ENCODE measurements around the gene ZNF282. TPM values are rescaled to one million over a fixed set of nuclear protein-coding genes. Genes with fewer than 3 reads are reported as not detected.

The ZNF282 gene
- total RNA-seq: 10 to 100 TPM; 41.1 to 46.3 TPM

- H3K4me1 Mint-ChIP-seq: peaks cover 42% of the 10 kb centered on the region
- no peaks in the 10 kb centered on the region for H3K27me3 Mint-ChIP-seq
- ChIA-PET CTCF (interaction anchor here (0.6 to 4.4 kb wide), 31 partner anchors 8 to 1543 kb away, joined by 3 to 30 read pairs (median 4); partner anchors contain the start of genes ZNF398 and ZNF783), POLR2A (interaction anchor here (0.6 to 2.0 kb wide), 8 partner anchors 9 to 265 kb away, joined by 3 to 7 read pairs (median 4); partner anchors contain the start of genes ZNF398 and ZNF425)
- ATAC-seq (peak; percentile 91), DNase-seq (peak; percentile 89)
- H3K9me3 Mint-ChIP-seq (ENCODE audit: low read depth): no peaks in the 10 kb centered on the region
- intact Hi-C loops (cut with DNase I, micrococcal nuclease): loop anchor here (1.0 to 10.0 kb wide), 11 partner anchors 44 to 519 kb away; partner anchors contain the start of genes ZNF212 (in 1 of the 2), ZNF398 (in 1 of the 2), ZNF746 (in 1 of the 2) and ZNF783 (in 1 of the 2)
- peak within 1 kb of the TSS; percentile 94 for H3K27ac Mint-ChIP-seq
- H3K4me3 Mint-ChIP-seq: peak within 1 kb of the TSS; percentile 95
- peaks cover 34% of the 10 kb centered on the region for H3K36me3 Mint-ChIP-seq (ENCODE audit: low read depth)
These were observed at the start of gene ZNF282 for GRCh38 chr7:149195180-149196150. Gene ZNF282, plus strand, starts transcription at chr7:149195546. Its CDS starts 44 bp downstream, at chr7:149195590.

GRCh38 chr7:149147072-149147751 lies 48.1 kb upstream of the ZNF282 start, which contains the start of gene ZNF398:
Gene ZNF398, plus strand, starts transcription at chr7:149147453. Its CDS starts 290 bp downstream, at chr7:149147743.
- intact Hi-C loops (cut with DNase I, micrococcal nuclease): loop anchor here (1.0 to 5.0 kb wide), 16 partner anchors 21 to 475 kb away; partner anchors contain the start of genes PDIA4 (in 2 of the 2), ZNF425 (in 2 of the 2), ZNF783 (in 2 of the 2) and ZNF786 (in 2 of the 2)
- POLR2A ChIA-PET: interaction anchor here (0.6 to 2.1 kb wide), 5 partner anchors 20 to 60 kb away, joined by 3 to 11 read pairs (median 6); partner anchors contain the start of genes ZNF282 and ZNF425
- ATAC-seq: peak; percentile 71
- no peaks in the 10 kb centered on the region for H3K27me3 Mint-ChIP-seq
- peak within 1 kb of the TSS; percentile 99 for H3K27ac Mint-ChIP-seq
- peaks cover 18% of the 10 kb centered on the region for H3K36me3 Mint-ChIP-seq (ENCODE audit: low read depth)
- peak; percentile 87 for DNase-seq
- H3K4me1 Mint-ChIP-seq: peaks cover 34% of the 10 kb centered on the region
- peak within 1 kb of the TSS; percentile 98 for H3K4me3 Mint-ChIP-seq
- H3K9me3 Mint-ChIP-seq (ENCODE audit: low read depth): no peaks in the 10 kb centered on the region
- CTCF ChIA-PET: interaction anchor here (0.6 to 3.2 kb wide), 19 partner anchors 9 to 479 kb away, joined by 3 to 31 read pairs (median 4); partner anchors contain the start of genes ZNF282, ZNF425, ZNF777 and ZNF783

- Mint-ChIP-seq H3K27me3 (no peaks in the 10 kb centered on the region), H3K4me1 (peaks cover 34% of the 10 kb centered on the region), H3K4me3 (peak overlapping the region; percentile 98), H3K27ac (peak overlapping the region; percentile 63), H3K36me3 (ENCODE audit: low read depth) (peaks cover 18% of the 10 kb centered on the region), H3K9me3 (ENCODE audit: low read depth) (no peaks in the 10 kb centered on the region)
- CTCF ChIA-PET: interaction anchor here (0.6 to 3.2 kb wide), 13 partner anchors 9 to 314 kb away, joined by 3 to 31 read pairs (median 4); partner anchors contain the start of genes ZNF282, ZNF425, ZNF777 and ZNF783
- ATAC-seq: peak; percentile 40
- DNase-seq: peak; percentile 78
- intact Hi-C loops (cut with DNase I, micrococcal nuclease): loop anchor here (1.0 to 5.0 kb wide), 16 partner anchors 22 to 474 kb away; partner anchors contain the start of genes PDIA4 (in 2 of the 2), ZNF425 (in 2 of the 2), ZNF783 (in 2 of the 2) and ZNF786 (in 2 of the 2)
- POLR2A ChIA-PET: interaction anchor here (0.6 to 2.1 kb wide), 6 partner anchors 21 to 1607 kb away, joined by 3 to 11 read pairs (median 4); partner anchors contain the start of genes ZNF282 and ZNF425
These were observed 47.3 kb upstream of the ZNF282 start for GRCh38 chr7:149147752-149148653.

DNA sequence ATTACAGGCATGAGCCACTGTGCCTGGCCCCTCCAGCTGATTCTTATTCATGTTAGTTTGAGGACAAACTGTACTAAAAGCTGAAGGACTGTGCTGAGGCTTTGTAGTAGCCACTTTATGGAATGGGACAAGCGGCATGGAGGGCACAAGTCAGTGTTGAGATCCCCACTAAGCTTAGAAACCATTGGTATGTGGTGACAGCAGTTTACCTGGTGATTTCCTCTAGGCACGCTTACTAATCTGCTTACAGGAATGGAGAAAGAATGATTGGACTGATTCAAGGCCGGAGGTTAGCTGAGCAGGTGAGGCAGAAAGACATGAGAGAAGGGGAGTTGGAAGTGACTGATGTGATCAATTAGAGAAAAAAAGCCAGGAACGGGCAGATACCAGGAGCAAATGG lies 44.4 kb upstream of the ZNF282 start:
- Mint-ChIP-seq H3K9me3 (ENCODE audit: low read depth) (no peaks in the 10 kb centered on the region), H3K36me3 (ENCODE audit: low read depth) (peaks cover 29% of the 10 kb centered on the region), H3K4me3 (no peak overlapping the region), H3K27me3 (no peaks in the 10 kb centered on the region), H3K27ac (peak overlapping the region; percentile 16), H3K4me1 (peaks cover 24% of the 10 kb centered on the region)
- ATAC-seq: no peak
- POLR2A ChIA-PET: no interaction called here
- intact Hi-C loops (cut with DNase I, micrococcal nuclease): no loop called here
- CTCF ChIA-PET: interaction anchor here (0.5 to 1.0 kb wide), 3 partner anchors 10 to 163 kb away, joined by 3 to 5 read pairs (median 4); no protein-coding TSS in a partner anchor
- DNase-seq: no peak

GRCh38 chr7:149153346-149153745 lies 42.0 kb upstream of the ZNF282 start:
- Mint-ChIP-seq H3K9me3 (ENCODE audit: low read depth) (no peaks in the 10 kb centered on the region), H3K27me3 (no peaks in the 10 kb centered on the region), H3K4me1 (peaks cover 25% of the 10 kb centered on the region), H3K4me3 (no peak overlapping the region), H3K36me3 (ENCODE audit: low read depth) (peaks cover 37% of the 10 kb centered on the region), H3K27ac (no peak overlapping the region)
- no peak for DNase-seq
- CTCF ChIA-PET: interaction anchor here (1.1 kb wide), 1 partner anchor 27 kb away, joined by 8 read pairs; the partner anchor contains the start of gene ZNF425
- POLR2A ChIA-PET: no interaction called here
- intact Hi-C loops (cut with DNase I, micrococcal nuclease): no loop called here
- ATAC-seq: no peak

- Mint-ChIP-seq H3K36me3 (ENCODE audit: low read depth) (peaks cover 33% of the 10 kb centered on the region), H3K27me3 (no peaks in the 10 kb centered on the region), H3K27ac (no peak overlapping the region), H3K4me1 (peaks cover 19% of the 10 kb centered on the region), H3K9me3 (ENCODE audit: low read depth) (no peaks in the 10 kb centered on the region), H3K4me3 (no peak overlapping the region)
- intact Hi-C loops (cut with DNase I, micrococcal nuclease): no loop called here
- DNase-seq: no peak
- ATAC-seq: no peak
- CTCF ChIA-PET: no interaction called here
- POLR2A ChIA-PET: no interaction called here
These were observed 41.3 kb upstream of the ZNF282 start for GRCh38 chr7:149154056-149154455.

DNA sequence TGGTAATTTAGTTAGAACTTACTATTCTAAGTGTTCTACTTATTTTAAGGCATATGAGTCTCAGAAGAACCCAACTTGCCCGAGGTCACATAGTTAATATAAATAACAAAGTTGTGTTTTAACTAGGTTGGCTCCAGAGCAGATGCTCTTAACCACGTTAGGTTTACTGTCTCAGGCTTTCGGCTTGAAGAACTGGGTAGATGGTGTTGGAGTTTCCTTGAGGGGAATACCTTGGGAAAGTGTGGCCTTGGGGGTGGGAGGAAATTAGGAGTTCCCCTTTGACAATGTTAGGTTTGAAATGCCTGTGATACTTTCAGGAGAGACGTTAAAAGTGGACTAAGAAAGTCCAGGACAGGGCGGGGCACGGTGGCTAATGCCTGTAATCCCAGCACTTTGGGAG lies 38.4 kb upstream of the ZNF282 start:
- no peaks in the 10 kb centered on the region for H3K27me3 Mint-ChIP-seq
- no peaks in the 10 kb centered on the region for H3K9me3 Mint-ChIP-seq (ENCODE audit: low read depth)
- DNase-seq: no peak
- POLR2A ChIA-PET: interaction anchor here (0.7 kb wide), 1 partner anchor 14 kb away, joined by 3 read pairs; no protein-coding TSS in a partner anchor
- H3K36me3 Mint-ChIP-seq (ENCODE audit: low read depth): peaks cover 40% of the 10 kb centered on the region
- H3K4me1 Mint-ChIP-seq: peaks cover 25% of the 10 kb centered on the region
- CTCF ChIA-PET: interaction anchor here (0.6 kb wide), 1 partner anchor 9 kb away, joined by 3 read pairs; the partner anchor contains the start of gene ZNF398
- H3K4me3 Mint-ChIP-seq: no peak overlapping the region
- ATAC-seq: no peak
- no peak overlapping the region for H3K27ac Mint-ChIP-seq
- intact Hi-C loops (cut with DNase I, micrococcal nuclease): no loop called here

GRCh38 chr7:149161241-149161848 lies 34.0 kb upstream of the ZNF282 start:
- Mint-ChIP-seq H3K27ac (peak overlapping the region; percentile 64), H3K36me3 (ENCODE audit: low read depth) (peaks cover 40% of the 10 kb centered on the region), H3K4me3 (no peak overlapping the region), H3K4me1 (peaks cover 25% of the 10 kb centered on the region), H3K9me3 (ENCODE audit: low read depth) (no peaks in the 10 kb centered on the region), H3K27me3 (no peaks in the 10 kb centered on the region)
- POLR2A ChIA-PET: interaction anchor here (0.6 kb wide), 1 partner anchor 34 kb away, joined by 4 read pairs; no protein-coding TSS in a partner anchor
- peak; percentile 79 for ATAC-seq
- intact Hi-C loops (cut with DNase I, micrococcal nuclease): no loop called here
- CTCF ChIA-PET: interaction anchor here (0.8 kb wide), 1 partner anchor 10 kb away, joined by 3 read pairs; no protein-coding TSS in a partner anchor
- peak; percentile 49 for DNase-seq

- H3K27me3 Mint-ChIP-seq: no peaks in the 10 kb centered on the region
- intact Hi-C loops (cut with DNase I, micrococcal nuclease): no loop called here
- H3K4me3 Mint-ChIP-seq: no peak overlapping the region
- POLR2A ChIA-PET: no interaction called here
- no peaks in the 10 kb centered on the region for H3K9me3 Mint-ChIP-seq (ENCODE audit: low read depth)
- peak overlapping the region; percentile 62 for H3K27ac Mint-ChIP-seq
- ATAC-seq (peak; percentile 47), DNase-seq (no peak)
- CTCF ChIA-PET: interaction anchor here (0.6 to 1.5 kb wide), 6 partner anchors 20 to 565 kb away, joined by 3 to 5 read pairs (median 4); partner anchors contain the start of gene ZNF282
- peaks cover 7% of the 10 kb centered on the region for H3K4me1 Mint-ChIP-seq
- peaks cover 40% of the 10 kb centered on the region for H3K36me3 Mint-ChIP-seq (ENCODE audit: low read depth)
These were observed 29.2 kb upstream of the ZNF282 start for GRCh38 chr7:149166142-149166541.
